GDM1 (cell line): ENCODE results near the gene SOX8.

Experiments used
- DNase-seq: peaks from one replicate; lab custom pipeline; 2025; lab: John Stamatoyannopoulos, UW

The SOX8 gene

DNA sequence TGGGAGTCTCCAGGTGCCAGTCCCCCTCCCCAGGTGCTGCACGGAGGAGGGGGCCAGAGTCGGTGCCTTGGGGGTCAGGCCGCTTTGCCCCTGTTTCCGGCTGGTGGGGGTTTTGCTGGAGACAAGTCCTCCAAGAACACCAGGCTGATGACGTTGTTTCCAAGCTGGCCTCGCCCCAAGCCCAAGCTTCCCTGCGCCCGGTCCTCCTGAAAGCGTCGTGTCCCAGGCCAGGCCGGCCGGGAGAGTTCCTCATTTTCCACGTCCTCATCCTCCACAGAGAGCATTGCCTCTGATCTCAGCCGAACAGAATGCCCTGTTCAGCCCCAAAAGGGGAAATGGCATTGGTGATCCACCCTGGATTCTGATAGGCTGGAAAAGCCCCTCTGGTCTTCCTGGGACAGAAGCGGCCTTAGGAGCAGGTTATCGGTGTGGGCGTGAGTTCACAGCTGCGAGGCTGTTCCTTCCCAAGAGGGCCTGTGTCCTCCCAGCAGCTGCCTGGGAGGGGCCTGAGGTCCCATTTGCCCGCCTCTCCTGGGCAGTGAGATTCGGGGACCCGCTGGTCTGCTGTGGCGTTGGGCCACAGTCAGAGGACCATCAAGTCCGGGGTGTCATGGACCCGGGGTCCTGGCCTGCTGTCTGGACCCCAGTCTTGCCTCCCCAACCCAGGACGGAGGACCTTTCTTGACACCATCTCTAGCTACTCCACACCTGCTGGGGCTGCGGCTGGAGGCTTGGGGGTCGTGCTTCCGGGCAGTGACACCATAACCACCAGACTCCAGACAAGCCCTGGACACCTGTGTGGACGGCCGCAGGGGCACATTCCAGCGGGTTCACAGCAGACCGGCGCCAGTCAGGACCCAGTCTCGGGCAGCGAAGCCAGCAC, 7.1 kb downstream of the SOX8 start:
- no peak for DNase-seq

DNA sequence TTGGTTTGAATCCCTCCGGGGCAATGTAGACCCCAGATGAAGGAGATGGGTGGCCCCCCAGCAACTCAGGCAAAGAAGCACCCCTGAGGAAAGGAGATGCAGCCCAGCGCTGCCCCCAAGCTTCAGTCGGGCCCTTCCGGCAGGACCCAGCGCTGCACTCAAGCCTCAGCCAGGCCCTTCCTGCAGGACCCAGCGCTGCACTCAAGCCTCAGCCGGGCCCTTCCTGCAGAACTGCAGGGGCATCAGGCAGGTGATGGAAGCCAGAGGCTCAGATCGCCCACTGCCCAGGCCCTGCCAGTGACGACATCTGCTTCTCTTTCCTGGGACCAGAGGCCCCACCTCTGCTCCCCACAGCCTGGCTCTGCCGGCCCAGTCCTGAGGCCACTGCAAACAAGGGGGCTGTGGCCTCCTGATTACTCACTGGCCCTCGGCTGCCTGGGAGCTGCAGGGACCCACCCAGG, 7.8 kb downstream of the SOX8 start:
- no peak for DNase-seq

DNA sequence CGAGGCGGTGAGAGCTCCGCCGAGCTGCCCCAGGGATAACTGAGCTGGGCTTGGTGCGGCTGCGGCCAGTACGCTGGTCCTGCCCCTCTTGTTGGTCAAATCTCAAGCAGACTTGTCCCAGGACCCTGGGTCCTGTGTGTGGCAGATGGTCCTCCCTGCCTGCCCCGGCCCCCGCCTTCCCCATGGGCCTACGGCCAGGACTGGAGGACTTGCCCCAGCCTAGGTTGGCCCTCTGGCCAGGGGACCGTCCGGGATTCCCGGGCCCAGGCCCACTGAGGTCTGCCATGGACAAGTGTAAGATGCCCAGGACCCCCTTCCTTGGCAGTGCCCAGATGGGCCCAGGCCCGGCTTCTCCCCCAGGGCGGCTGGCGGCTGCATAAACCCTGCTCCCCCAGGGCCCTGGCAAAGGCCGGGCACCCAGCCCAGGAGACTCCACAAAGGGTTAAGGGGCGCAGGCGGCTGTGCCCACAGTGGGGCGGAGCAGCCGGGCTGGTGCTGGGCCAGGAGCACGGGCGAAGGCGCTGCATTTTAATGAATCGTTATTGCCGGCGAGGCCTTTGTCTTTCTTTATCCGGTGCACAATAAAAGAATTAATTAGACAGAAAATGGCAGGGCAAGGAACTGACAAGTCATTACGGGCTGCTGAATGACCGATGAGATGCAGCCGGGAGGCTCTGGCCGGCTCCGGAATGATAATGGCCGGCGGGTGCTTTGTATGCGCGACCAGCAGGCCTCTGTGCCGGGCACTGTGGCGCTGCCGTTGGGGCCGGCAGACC, 9.1 kb downstream of the SOX8 start:
- no peak for DNase-seq

DNA sequence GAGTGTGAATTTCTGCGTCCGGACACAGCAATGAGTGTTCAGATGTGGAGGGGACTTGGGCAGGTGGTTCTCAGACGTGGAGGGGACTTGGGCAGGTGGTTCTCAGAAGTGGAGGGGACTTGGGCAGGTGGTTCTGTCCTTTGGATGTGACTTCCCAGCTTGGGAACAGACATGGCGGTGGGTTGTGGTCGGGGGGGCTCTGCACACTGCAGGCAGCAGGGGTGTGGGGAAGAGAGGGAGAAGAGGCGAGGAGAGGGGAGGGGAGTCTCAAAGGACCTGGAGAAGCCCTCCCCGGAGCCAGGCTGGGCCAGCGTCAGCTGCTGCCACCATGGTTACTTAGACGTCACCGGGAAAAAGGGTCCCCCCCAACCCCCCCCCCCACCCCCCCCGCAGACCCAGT, 9.8 kb downstream of the SOX8 start:
- DNase-seq, result no peak

DNA sequence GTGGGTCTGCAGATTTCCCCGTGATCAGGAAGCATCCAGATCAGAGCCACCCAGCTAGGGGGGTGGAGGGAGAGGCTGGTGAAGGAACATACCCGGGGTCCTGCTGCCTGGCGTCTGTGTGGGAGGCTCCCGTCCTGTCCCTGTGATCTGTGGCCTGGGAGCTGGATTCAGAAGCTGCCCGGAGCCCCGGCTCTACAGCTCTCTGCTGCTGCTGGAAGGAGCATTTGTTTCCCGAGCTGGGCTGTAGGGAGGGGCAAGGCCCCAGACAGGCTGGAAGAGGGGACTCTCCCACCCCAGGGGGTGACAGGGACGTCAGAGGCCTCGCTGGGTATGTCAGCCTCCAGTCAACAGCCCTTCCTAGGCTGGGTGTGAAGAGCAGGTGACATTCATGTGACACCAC, 10.2 kb downstream of the SOX8 start:
- no peak for DNase-seq

DNA sequence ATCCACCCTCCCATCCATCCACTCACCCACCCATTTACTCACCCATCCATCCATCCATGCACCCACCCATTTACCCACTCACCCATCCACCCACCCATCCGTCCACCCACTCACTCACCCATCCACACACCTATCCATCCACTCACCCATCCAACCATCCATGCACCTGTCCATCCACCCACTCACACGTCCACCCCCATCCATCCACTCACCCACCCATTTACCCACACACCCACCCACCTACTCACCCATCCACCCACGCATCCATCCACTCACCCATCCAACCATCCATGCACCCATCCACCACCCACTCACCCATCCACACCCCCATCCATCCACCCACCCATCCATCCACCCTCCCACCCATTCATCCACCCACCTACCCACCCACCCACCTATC, 12.2 kb downstream of the SOX8 start:
- DNase-seq, result no peak

DNA sequence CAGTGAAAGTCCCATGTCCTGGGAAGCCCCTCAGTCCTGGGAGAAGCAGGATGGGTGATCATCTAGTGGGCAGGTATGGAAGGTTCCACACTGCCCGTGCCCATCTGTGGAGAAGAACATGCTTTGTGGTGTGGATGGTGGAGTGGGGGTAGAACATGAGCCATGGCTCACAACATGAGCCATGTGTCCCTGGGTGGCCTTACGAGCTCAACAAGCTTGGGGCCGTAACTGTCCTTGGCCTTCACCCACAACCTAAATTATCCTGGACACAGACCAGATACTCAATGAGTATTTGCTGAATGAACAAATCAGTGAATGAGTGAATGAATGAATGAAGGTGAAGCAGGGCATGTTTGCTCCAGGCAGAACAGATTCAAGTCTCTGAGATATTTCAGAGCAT, 13.5 kb downstream of the SOX8 start:
- DNase-seq, result no peak

DNA sequence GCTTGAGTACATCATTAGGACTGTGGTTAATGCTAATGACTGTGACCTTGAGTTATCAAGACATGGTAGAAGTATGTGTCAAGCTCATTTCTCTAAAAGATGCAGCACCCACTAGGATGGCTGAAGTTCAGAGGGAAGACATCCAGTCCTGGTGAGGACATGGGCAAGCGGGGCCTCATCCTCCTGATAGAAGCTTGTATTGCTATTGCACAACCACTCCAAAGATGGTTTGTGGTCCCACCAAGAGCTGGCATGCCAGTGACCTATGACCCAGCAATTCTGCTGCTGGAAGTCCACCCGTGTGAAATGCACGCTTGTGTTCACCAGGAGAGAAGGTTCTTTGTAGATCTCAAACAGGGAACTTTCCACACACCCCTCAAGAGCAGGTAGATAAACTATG, 14.2 kb downstream of the SOX8 start:
- DNase-seq, result no peak

DNA sequence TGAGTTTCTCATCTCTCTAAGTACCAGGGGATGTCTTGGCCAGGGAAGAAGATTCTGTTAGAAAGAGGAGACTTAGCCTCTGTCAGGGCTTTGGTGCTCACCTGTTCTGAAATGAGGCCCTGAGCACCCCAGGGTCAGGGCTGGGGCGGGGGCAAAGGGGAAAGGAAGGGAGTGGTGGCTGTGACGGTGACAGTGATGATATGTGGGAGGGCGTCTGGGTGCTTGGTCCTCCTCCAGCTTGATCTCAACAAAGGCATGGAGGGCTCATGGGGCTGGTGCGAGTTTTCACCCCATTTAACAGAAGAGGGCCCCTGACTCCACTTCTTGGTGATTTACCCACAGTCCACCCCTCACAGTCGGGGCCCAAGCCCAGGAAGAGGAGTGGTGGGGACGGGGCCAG, 15.1 kb downstream of the SOX8 start:
- DNase-seq, result no peak

DNA sequence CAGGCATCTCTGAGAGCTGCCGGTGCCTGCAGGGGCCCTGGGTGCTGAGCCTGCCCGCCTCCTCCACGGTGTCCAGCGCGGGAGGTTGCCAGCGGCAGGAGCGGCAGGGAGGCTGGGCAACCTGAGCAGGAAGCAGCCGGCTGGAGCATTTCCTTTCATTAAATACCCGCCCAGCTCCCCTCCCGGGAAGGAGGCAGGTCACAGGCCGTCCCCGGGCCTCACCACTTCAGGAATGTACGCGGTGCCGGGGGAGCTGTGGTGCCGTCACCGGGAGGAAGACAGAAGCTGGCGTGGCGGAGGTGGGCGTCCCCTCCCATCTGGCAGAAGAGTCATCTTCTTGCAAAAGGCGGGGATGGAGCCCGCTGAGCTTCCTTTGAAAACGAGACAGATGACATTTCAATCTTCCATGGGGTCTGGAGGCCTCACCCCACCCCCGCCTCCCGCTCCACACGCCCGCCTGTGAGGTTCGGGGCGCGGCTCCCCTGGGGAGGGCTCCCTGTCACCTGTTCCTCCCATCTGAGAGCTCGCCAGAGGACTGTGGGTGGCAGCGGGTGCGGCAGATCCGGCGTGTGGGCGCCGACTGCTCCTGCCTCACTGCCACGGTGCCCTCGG, 16.0 kb downstream of the SOX8 start:
- no peak for DNase-seq

DNA sequence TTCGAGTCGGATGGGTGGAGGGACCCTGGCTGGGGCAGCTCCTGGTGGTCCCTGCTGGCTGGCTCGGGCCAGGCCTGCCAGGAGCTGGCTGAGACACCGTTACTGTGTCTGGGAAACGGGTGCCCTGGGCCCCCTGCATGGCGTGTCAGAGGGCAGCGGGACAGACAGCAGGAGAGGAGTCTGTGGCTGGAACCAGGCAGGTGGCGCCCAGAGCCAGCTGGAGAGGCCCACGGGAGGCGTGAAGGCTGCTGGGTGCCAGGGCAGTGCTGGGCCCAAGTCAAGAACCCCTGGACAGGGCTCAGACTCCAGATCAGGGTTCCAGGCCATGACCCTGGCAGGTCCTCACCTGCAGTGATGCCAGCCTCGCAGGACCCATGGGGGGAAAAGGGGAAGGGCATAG, 16.6 kb downstream of the SOX8 start:
- DNase-seq, result no peak

DNA sequence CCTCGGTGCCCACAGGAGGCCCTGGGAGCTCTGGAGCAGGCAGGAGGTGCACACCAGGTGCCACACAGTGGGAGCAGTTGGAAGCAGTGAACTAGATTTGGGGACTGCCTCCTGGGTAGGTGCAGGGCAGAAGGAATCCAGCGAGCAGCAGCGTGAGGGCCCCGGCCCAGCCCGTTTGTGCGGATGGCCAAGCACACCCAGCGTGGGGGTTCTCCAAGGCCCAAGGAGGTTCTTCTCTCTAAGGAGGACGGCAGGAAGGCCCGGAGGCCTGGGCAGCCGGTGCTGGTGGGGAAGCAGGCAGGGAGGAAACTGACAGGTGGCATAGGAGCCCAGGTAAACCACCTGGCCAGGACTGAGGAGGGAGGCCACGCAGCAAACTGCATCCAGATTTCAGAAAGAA, 17.0 kb downstream of the SOX8 start:
- DNase-seq, result no peak

DNA sequence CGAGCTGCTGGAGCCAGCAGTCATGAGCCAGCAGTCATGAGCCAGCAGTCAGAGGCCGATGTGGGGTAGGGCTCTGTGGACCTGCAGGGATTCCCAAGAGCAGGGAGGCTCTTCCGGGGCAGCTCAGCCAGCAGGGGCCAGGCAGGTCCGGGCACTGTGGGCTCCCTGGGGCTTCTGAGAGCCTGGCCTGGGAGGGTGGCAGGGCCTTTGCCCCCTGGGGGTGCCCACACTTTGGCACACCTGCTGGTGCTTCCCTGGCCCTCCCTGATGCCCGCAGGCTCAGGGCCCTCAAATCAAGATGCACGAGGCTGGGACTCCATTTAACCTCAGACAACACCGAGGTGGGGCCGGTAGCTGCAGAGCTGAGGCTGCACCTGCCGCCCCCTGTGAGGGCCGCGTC, 18.1 kb downstream of the SOX8 start:
- no peak for DNase-seq

DNA sequence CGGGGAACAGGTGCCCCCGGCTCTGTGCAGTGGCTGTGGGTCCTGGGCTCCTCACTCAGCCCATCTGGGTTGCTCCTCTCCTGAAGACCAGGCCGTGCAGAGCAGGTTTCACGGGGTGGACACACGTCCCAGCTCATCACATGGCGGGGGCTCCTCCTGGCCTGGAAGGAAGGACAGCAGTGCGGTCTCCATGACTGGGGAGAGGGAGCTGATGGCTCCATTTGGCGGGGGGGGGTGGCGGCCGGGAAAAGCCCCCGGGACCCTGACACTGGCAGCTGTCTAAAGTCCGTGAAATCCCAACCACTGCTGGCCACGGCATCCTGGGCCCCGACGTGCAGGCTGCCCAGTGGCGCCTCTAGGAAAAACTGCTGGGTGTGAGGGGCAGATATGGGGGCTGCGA, 19.0 kb downstream of the SOX8 start:
- no peak for DNase-seq

DNA sequence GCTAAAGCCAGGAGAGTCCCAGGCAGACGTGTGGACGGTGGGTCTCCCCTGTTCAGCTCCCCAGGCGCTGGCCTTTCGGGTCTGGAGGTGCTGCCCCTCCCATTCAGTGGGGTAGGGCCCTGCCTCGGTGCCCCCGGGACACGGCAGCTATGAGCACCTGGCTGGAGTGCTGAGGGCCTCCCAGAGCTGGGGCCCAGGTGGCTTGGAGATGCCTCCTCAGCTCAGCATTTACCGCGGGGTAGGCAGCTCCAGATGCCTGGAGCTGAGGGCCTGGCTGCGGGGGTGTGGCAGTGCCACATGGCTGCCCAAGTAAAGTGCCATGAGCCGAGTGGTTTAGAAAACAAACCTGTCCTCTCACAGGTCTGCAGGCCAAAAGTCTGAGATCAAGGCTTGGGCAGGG, 19.5 kb downstream of the SOX8 start:
- DNase-seq, result no peak

DNA sequence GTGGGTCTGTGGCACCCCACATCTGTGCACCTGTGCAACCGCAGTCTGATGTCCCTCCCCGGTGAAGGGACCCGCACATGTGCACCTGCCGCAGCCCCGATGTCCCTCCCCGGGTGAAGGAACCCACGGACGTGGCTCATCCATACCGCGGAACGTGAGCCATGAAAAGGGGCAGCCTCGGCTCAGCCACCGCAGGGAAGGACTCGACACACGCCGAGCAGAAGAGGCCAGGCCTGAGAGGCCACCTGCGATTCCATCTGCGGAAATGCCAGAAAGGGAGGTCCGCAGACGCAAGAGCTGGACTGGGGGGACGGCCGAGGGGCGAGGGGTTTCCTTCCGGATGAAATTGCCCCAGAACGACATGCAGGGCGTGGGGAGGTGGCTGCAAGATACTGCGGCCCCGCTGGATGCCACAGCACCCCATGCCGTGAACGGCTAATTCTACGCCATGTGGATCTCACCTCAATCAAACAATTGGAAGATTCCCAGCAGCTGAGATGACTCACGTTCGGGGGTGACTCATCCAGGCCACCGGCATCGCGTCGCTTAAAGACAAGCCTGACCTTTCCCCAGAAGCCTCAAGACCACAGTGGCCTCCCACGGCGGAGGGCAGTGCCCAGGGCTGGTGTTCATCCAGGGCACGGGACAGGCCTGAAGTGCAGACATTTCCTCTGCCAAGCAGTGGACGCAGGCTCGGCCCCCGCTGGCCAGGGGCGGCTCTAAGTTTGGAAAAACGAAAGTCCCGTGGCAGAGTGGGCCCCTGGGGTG, 21.0 kb downstream of the SOX8 start:
- DNase-seq, result no peak

DNA sequence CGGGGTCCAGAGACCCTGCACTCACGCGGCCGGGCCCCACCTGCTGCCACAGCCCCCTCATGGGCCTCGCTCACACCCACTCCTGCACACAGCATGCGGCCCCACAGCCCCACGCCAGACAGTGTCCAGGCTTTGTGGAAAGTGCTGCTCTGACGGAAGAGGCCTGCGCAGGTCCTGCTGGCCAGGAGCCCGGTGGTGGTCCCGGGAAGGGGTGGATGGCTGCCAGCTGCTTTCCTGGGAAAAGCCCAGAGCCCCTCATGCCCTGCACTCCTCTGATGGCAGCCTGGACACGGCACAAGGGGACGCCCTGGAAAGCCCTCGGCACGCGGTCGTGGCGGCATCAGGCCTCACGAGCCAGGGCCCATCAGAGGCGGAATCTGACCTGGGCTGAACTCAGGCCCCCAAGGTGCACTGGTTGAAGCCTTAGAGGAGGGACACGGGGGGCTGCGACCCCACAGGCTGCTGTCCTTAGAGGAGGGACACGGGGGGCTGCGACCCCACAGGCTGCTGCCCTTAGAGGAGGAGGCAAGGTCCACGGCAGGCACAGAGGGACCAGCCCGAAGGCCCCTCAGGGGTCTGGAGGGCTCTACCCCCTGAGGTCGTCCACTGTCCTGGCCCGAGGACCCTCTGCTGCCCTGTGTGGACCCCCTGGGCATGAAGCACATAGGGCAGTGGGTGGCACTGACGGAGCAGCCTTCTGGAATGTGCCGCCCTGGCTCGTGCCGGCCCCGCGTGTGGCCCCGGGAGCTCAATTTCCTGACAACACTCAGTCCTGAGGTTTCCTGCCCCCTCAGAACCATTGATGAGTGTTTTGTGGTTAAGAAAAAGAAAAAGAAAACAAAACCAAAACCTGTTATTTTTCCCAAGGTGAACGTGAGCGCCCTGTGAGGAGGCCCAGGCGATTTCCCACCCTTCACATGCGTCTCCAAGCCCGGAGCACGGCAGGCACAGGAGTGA, 22.1 kb downstream of the SOX8 start:
- no peak for DNase-seq

DNA sequence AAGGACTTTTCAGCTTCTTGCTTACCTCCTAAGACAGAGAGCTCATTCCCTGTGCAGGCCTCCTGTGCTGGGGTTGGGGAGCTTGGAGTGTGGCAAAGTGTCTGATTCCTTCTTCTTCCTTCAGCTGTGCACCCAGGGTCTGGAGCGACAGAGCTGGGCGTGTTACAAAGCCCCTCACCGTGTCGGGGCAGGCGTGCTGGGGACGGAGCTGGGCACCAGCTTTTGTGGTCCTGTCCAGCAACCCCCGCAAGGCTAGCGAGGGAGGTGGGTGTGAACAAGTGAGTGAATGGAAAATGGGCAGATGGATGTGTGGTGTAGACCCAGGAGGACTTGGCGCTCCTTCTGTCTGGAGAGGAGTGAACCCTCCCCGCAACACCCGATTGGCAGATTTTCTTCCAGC, 23.7 kb downstream of the SOX8 start:
- DNase-seq, result no peak

DNA sequence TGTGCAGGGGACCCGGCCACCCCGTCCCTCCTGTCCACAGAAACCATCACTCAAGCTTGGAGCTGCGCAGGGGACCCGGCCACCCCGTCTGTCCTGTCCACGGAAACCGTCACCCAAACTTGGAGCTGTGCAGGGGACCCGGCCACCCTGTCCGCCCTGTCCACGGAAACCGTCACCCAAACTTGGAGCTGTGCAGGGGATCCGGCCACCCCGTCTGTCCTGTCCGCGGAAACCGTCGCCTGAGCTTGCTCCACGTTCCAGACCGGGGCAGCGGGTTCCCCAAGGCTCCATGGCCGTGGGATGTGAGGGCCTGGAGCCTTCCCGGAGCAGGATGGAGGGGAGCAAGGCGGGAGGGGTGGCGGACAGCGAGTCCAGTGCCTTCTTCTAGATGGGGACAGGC, 25.2 kb downstream of the SOX8 start:
- no peak for DNase-seq

DNA sequence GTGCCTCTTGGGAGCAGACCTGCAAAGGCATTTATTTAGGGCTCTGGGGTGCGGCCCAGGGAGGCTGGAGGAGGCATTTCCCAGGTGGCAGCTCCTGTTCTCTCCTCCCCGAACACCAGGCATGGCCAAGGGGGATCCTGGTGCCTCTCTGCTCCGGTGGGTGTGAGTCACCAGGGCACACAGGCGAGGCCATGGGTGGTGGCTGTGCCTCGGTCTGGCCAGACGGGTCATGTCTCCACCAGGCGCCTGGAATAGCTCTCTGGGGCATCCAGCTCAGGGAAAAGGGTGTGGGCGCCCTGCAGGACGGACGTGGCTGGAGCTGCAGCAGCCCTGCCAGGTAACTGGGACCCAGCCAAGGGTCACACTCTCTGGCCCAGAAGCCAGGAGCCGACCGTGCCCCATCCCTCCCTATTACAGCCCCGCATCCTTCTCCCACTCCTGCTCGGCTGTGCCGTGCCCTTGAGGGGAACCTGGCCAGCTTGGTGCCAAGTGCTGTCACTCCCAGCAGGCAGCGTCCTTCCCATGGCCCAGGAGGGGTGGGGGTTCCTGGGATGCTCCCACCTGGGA, 25.8 kb downstream of the SOX8 start:
- no peak for DNase-seq

DNA sequence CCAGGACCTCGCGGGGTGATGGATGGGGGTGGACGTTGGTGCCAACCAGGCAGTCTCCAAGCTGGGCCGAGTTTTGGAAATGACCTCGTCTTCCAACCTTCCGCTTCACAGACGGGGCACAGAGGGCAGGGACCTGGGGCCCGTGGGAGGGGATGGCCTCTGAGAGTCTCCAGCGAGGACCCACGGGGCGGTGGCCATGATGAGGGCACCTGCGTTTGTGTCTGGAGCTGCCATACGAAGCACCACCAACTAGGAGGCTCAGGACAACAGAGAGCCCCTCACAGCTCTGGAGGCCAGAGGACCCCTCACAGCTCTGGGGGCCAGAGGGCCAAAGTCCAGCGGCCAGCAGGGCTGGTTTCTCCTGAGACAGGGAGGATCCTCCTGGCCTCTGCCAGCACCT, 26.5 kb downstream of the SOX8 start:
- no peak for DNase-seq
